HG03575 (cell line): ENCODE measurements around the gene SRSF1.
A peak's percentile ranks its signal among the peaks of the same experiment; 100 is the strongest.
"Not testable (repeated sequence)": the region's sequence is repeated elsewhere in the genome, so short reads cannot be mapped to it uniquely, and the experiment has no call there.

Experiments used
- ATAC-seq: cut with Tn5 transposase; IDR thresholded peaks from one replicate; pipeline ENCODE4 v1.9.1; 2021; ENCODE audit not compliant: unreplicated experiment, insufficient number of reproducible peaks, low FRiP score; ENCODE audit errors: extremely low read depth

Gene SRSF1

GRCh38 chr17:58006924-58007780 lies at the start of gene SRSF1:
TSS of gene SRSF1 (minus strand) at chr17:58007246. CDS start at chr17:58007137, 109 bp downstream.
- peak; percentile 49 for ATAC-seq

- ATAC-seq = no peak
Measured at GRCh38 chr17:58056476-58056875, 49.4 kb upstream of the SRSF1 start.

- no peak for ATAC-seq
Measured at GRCh38 chr17:58054641-58055040, 47.6 kb upstream of the SRSF1 start.

GRCh38 chr17:58052945-58053715 lies 46.1 kb upstream of the SRSF1 start:
- ATAC-seq = no peak

- ATAC-seq = no peak
Measured at GRCh38 chr17:58052407-58052806, 45.4 kb upstream of the SRSF1 start.

- no peak for ATAC-seq
Measured at GRCh38 chr17:58051468-58051867, 44.4 kb upstream of the SRSF1 start.

GRCh38 chr17:58050966-58051365 lies 43.9 kb upstream of the SRSF1 start:
- no peak for ATAC-seq

- no peak for ATAC-seq
Measured at GRCh38 chr17:58049533-58049932, 42.5 kb upstream of the SRSF1 start.

GRCh38 chr17:58047376-58048150 lies 40.5 kb upstream of the SRSF1 start:
- ATAC-seq = no peak

GRCh38 chr17:58046239-58047094 lies 39.4 kb upstream of the SRSF1 start:
- no peak for ATAC-seq

- ATAC-seq = not testable (repeated sequence)
Measured at GRCh38 chr17:58044256-58044655, 37.2 kb upstream of the SRSF1 start.

GRCh38 chr17:58043221-58044181 lies 36.5 kb upstream of the SRSF1 start:
- ATAC-seq = no peak

GRCh38 chr17:58041161-58041560 lies 34.1 kb upstream of the SRSF1 start:
- no peak for ATAC-seq

GRCh38 chr17:58040386-58040785 lies 33.3 kb upstream of the SRSF1 start:
- ATAC-seq = no peak

GRCh38 chr17:58039975-58040374 lies 32.9 kb upstream of the SRSF1 start:
- ATAC-seq = no peak

GRCh38 chr17:58032691-58033415 lies 25.8 kb upstream of the SRSF1 start:
- ATAC-seq = no peak

GRCh38 chr17:58028578-58028977 lies 21.5 kb upstream of the SRSF1 start:
- ATAC-seq = no peak
